Kasumi-1 (cell line): ENCODE measurements around the gene S100A14.
A peak's percentile ranks its signal among the peaks of the same experiment; 100 is the strongest.
"Not testable (repeated sequence)": the region's sequence is repeated elsewhere in the genome, so short reads cannot be mapped to it uniquely, and the experiment has no call there.

Experiments
- DNase-seq, 2 experiments: peaks; one replicate each; lab custom pipeline; 2025; lab: John Stamatoyannopoulos, UW

S100A14 gene

GRCh38 chr1:153616144-153616916 is at the start of gene S100A14:
Gene S100A14, minus strand, starts transcription at chr1:153616325. Its CDS starts 467 bp downstream, at chr1:153615858.
- no peak for DNase-seq

GRCh38 chr1:153663211-153663610 is 47.1 kb upstream of the S100A14 start:
- no peak for DNase-seq

GRCh38 chr1:153662269-153662668 is 46.1 kb upstream of the S100A14 start:
- DNase-seq: no peak

- no peak for DNase-seq
Measured at GRCh38 chr1:153661111-153661708, 45.1 kb upstream of the S100A14 start.

GRCh38 chr1:153659656-153660055 is 43.5 kb upstream of the S100A14 start:
- no peak for DNase-seq

GRCh38 chr1:153659175-153659534 is 43.0 kb upstream of the S100A14 start:
- DNase-seq: no peak

GRCh38 chr1:153658400-153659174 is 42.5 kb upstream of the S100A14 start, which contains the start of gene SNAPIN:
Gene SNAPIN, plus strand, starts transcription at chr1:153658703. Its CDS starts 41 bp downstream, at chr1:153658744.
- DNase-seq: peak; percentile 91

GRCh38 chr1:153655333-153655732 is 39.2 kb upstream of the S100A14 start:
- DNase-seq: no peak

GRCh38 chr1:153652805-153653500 is 36.8 kb upstream of the S100A14 start:
- DNase-seq: no peak

- DNase-seq: no peak
Measured at GRCh38 chr1:153651771-153652170, 35.6 kb upstream of the S100A14 start.

- DNase-seq: no peak
Measured at GRCh38 chr1:153649863-153650235, 33.7 kb upstream of the S100A14 start.

GRCh38 chr1:153649137-153649862 is 33.2 kb upstream of the S100A14 start:
- no peak for DNase-seq

GRCh38 chr1:153648000-153648643 is 32.0 kb upstream of the S100A14 start:
- no peak for DNase-seq

GRCh38 chr1:153647346-153647714 is 31.2 kb upstream of the S100A14 start:
- DNase-seq: no peak

- DNase-seq: peak in 1 of 2 experiments; percentile 56
Measured at GRCh38 chr1:153646672-153647345, 30.7 kb upstream of the S100A14 start.

GRCh38 chr1:153643816-153644215 is 27.7 kb upstream of the S100A14 start:
- DNase-seq: no peak

- DNase-seq: no peak
Measured at GRCh38 chr1:153643100-153643499, 27.0 kb upstream of the S100A14 start.

- no peak for DNase-seq
Measured at GRCh38 chr1:153642161-153642560, 26.0 kb upstream of the S100A14 start.

GRCh38 chr1:153640861-153641260 is 24.7 kb upstream of the S100A14 start:
- no peak for DNase-seq

- not testable (repeated sequence) for DNase-seq
Measured at GRCh38 chr1:153640213-153640612, 24.1 kb upstream of the S100A14 start.
